ENCODE measurements around the gene ABHD18. TPM values are rescaled to one million over a fixed set of nuclear protein-coding genes. Genes with fewer than 3 reads are reported as not detected.
A peak's percentile ranks its signal among the peaks of the same experiment; 100 is the strongest.
"Not testable (repeated sequence)": the region's sequence is repeated elsewhere in the genome, so short reads cannot be mapped to it uniquely, and the experiment has no call there.

ABHD18 gene
- total RNA-seq, 1 experiment from 2014 or later, result 16.3 TPM

- H3K27ac ChIP-seq (ENCODE audit: insufficient read length, low read depth, low read length); H3K23ac ChIP-seq (ENCODE audit: insufficient read length, low read depth, low read length); H2BK12ac ChIP-seq (ENCODE audit: insufficient read length, low read depth, low read length); H3K4me1 ChIP-seq (ENCODE audit: insufficient read depth, low read length); H3K27me3 ChIP-seq (ENCODE audit: insufficient read depth, low read length); H3K79me1 ChIP-seq (ENCODE audit: insufficient read depth, low read depth, low read length, poor library complexity, severe bottlenecking); H3K18ac ChIP-seq (ENCODE audit: insufficient read length, low read depth, low read length); H3K4ac ChIP-seq (ENCODE audit: low read depth, low read length); H3K56ac ChIP-seq (ENCODE audit: insufficient read length, low read depth, low read length); H3K9me3 ChIP-seq (ENCODE audit: control insufficient read depth, low read depth, low read length); H2BK15ac ChIP-seq (ENCODE audit: low read depth, low read length); H3K9me3 Mint-ChIP-seq; H2AFZ ChIP-seq (ENCODE audit: low read length); DNase-seq; H4K91ac ChIP-seq (ENCODE audit: insufficient read length, low read depth, low read length); H3K79me2 ChIP-seq (ENCODE audit: insufficient read depth, low read length); H2AK5ac ChIP-seq (ENCODE audit: insufficient read length, low read length); H3K27me3 Mint-ChIP-seq (ENCODE audit: low read depth); H3K23me2 ChIP-seq (ENCODE audit: insufficient read length, low read depth, low read length, poor library complexity, severe bottlenecking); H4K5ac ChIP-seq (ENCODE audit: insufficient read length, low read depth, low read length); H2BK20ac ChIP-seq (ENCODE audit: low read depth, low read length, poor library complexity, severe bottlenecking); H2BK5ac ChIP-seq (ENCODE audit: insufficient read length, low read length); H3T11ph ChIP-seq (ENCODE audit: low read length); H2BK120ac ChIP-seq (ENCODE audit: low read depth, low read length, poor library complexity, severe bottlenecking); H4K20me1 ChIP-seq (ENCODE audit: control insufficient read depth, insufficient read depth, insufficient read length); H4K8ac ChIP-seq (replicated peaks; ENCODE audit: insufficient read length, low read depth, low read length): not testable (repeated sequence)
- WGBS (ENCODE audit: extremely low coverage, insufficient read length, low lambda C conversion rate), result no CpG with 5 or more reads among the region's 41 CpGs
- Mint-ChIP-seq H3K36me3 (ENCODE audit: insufficient read depth in 1 of 3, low read depth in 3 of 3) (peaks cover 13 to 17% (median 14%) of the 10 kb centered on the region in 3 experiments), H3K4me1 (peaks cover 14 to 17% of the 10 kb centered on the region in 2 experiments), H3K4me3 (peak overlapping the region; percentile 97), H3K27ac (peak overlapping the region; percentile 76 to 95 (median 76); a peak in 5 of 7 replicates)
- Histone ChIP-seq H3K4me2 (ENCODE audit: insufficient read depth, insufficient read length, low read length) (peak overlapping the region; percentile 91), H3K14ac (ENCODE audit: insufficient read depth, low read length) (peak overlapping the region; percentile 36), H3K9ac (ENCODE audit: extremely low read depth, insufficient read length, low read length) (peak overlapping the region; percentile 74)
Measured at GRCh38 chr4:127964426-127965061, 662 bp upstream of the ABHD18 start.
